ENCODE results near the gene FA2H. TPM values are rescaled to one million over a fixed set of nuclear protein-coding genes. Genes with fewer than 3 reads are reported as not detected.
A peak's percentile ranks its signal among the peaks of the same experiment; 100 is the strongest.

FA2H gene
- total RNA-seq, 8 experiments from 2014 or later, result 0.52 to 3.3 (median 0.92) TPM; not detected in 3

DNA sequence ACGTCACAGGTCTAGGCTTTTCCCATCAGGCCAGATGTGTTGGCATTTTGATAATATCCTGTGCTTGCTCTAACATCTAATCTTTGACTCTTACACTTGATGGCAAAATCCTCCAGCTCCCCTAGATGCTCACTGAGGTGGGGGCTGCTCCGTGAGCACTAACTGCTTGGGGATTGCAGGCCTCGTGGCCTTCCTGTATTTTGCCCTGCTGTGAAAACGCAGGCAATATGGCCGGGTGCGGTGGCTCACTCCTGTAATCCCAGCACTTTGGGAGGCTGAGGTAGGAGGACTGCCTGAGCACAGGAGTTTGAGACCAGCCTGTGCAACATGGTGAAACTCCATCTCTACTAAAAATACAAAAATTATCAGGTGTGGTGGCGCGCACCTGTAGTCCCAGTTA lies 64.2 kb downstream of the FA2H start:
- 86 to 100% (median 100%) methylated on average over 1 to 3 of the region's 8 CpGs; no CpG with 5 or more reads in 5 of the 10 experiments for WGBS, 10 experiments
- in situ Hi-C loops (cut with MboI; ENCODE audit: low pct_unique_long_range_greater_than_20kb in 2 of 9, low sequenced_read_pairs in 9 of 9, unreplicated experiment in 9 of 9), result loop anchor here in 7 of 9 experiments (10.0 to 25.0 kb wide), 3 partner anchors 144 to 402 kb away; partner anchors contain the start of gene LDHD (in 1 of the 7)
- ATAC-seq (replicated peaks in 6 of 8), result no peak

DNA sequence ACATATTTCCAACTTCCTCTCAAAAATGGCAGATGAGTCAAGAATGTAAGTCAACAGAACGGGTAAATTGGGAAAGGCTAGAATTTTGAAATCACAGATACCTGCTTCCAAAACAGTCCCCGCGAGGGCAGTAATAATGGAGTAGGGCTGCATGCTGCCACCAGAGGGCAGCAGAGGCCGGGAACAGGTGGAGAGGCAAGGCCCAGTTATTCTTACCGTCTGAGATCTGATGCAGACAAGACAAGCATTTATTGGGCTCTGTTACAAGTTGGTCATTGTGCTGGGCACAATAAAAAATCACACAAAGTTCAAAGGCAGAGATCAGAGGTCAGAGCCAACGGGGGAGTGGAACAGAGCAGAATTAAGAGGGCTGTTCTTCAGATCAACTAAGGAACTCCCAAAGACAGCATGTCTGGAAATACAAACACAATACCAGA lies 65.2 kb downstream of the FA2H start:
- H3K4me3 ChIP-seq, result no peak overlapping the region
- peak; percentile 92 to 99 (median 98) for ATAC-seq (replicated peaks in 6 of 8)
- H3K4me1 ChIP-seq (replicated peaks in 1 of 2), result no peaks in the 10 kb centered on the region
- in situ Hi-C loops (cut with MboI; ENCODE audit: low pct_unique_long_range_greater_than_20kb in 2 of 9, low sequenced_read_pairs in 9 of 9, unreplicated experiment in 9 of 9), result loop anchor here in 7 of 9 experiments (10.0 to 25.0 kb wide), 3 partner anchors 153 to 403 kb away; partner anchors contain the start of gene LDHD (in 1 of the 7)
- 0 to 6% (median 0%) methylated on average over 1 to 6 of the region's 6 CpGs; no CpG with 5 or more reads in 2 of the 10 experiments for WGBS, 10 experiments
- H3K27ac ChIP-seq, result no peak overlapping the region

More for the DNA sequence above, 64.2 kb downstream of the FA2H start:
- no peak overlapping the region for H3K4me3 ChIP-seq
- H3K4me1 ChIP-seq (replicated peaks in 1 of 2), result no peaks in the 10 kb centered on the region
- H3K27ac ChIP-seq, result no peak overlapping the region

GRCh38 chr16:74700438-74701225 lies 74.0 kb downstream of the FA2H start, which contains the start of gene MLKL:
TSS of gene MLKL (minus strand) at chr16:74700862. CDS start at chr16:74695757, 5,105 bp downstream.
- ATAC-seq (replicated peaks in 6 of 8), result peak; percentile 30 to 70 (median 48)
- WGBS, 10 experiments, result 3 to 100% (median 31%) methylated on average over 1 to 14 of the region's 35 CpGs; no CpG with 5 or more reads in 3 of the 10 experiments
- Histone ChIP-seq H3K4me1 (replicated peaks in 1 of 2) (peaks cover 0 to 2% of the 10 kb centered on the region in 2 donors), H3K4me3 (peak within 1 kb of the TSS in 2 of 5 donors; percentile 12 to 16), H3K27ac (no peak within 1 kb of the TSS)
- in situ Hi-C loops (cut with MboI; ENCODE audit: low pct_unique_long_range_greater_than_20kb in 2 of 9, low sequenced_read_pairs in 9 of 9, unreplicated experiment in 9 of 9), result loop anchor here in 7 of 9 experiments (10.0 to 25.0 kb wide), 3 partner anchors 162 to 412 kb away; partner anchors contain the start of gene LDHD (in 1 of the 7)

GRCh38 chr16:74700116-74700437 lies 74.5 kb downstream of the FA2H start:
- Histone ChIP-seq H3K4me3 (peak overlapping the region in 2 of 5 donors; percentile 12 to 16), H3K27ac (no peak overlapping the region), H3K4me1 (replicated peaks in 1 of 2) (peaks cover 0 to 2% of the 10 kb centered on the region in 2 donors)
- in situ Hi-C loops (cut with MboI; ENCODE audit: low pct_unique_long_range_greater_than_20kb in 2 of 9, low sequenced_read_pairs in 9 of 9, unreplicated experiment in 9 of 9), result loop anchor here in 7 of 9 experiments (10.0 to 25.0 kb wide), 3 partner anchors 162 to 412 kb away; partner anchors contain the start of gene LDHD (in 1 of the 7)
- 0 to 60% (median 3%) methylated on average over 1 to 11 of the region's 16 CpGs; no CpG with 5 or more reads in 3 of the 10 experiments for WGBS, 10 experiments
- peak in 3 of 8 experiments; percentile 8 to 27 (median 11) for ATAC-seq (replicated peaks in 6 of 8)

DNA sequence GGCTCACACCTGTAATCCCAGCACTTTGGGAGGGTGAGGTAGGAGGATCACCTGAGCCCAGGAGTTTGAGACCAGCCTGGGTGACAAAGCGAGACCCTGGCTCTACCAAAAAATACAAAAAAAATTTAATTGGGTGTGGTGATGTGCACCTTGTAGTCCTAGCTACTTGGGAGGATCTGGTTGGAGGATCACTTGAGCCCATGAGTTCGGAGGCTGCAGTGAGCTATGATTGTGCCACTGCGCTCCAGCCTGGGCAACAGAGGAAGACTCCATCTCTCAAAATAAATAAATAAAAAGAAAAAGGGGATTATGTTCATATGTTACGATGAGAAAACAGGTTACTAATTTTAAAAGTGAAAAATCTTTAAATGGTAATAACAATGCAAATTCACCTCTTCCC lies 75.0 kb downstream of the FA2H start:
- 39 to 100% (median 89%) methylated on average over 1 to 4 of the region's 4 CpGs for WGBS, 10 experiments
- no peak overlapping the region for H3K27ac ChIP-seq
- in situ Hi-C loops (cut with MboI; ENCODE audit: low pct_unique_long_range_greater_than_20kb in 2 of 9, low sequenced_read_pairs in 9 of 9, unreplicated experiment in 9 of 9), result loop anchor here in 7 of 9 experiments (10.0 to 25.0 kb wide), 3 partner anchors 163 to 413 kb away; partner anchors contain the start of gene LDHD (in 1 of the 7)
- ATAC-seq (replicated peaks in 6 of 8), result no peak
- H3K4me1 ChIP-seq (replicated peaks in 1 of 2), result peaks cover 0 to 2% of the 10 kb centered on the region in 2 donors
- no peak overlapping the region for H3K4me3 ChIP-seq

- Histone ChIP-seq H3K4me3 (no peak overlapping the region), H3K4me1 (replicated peaks in 1 of 2) (peaks cover 0 to 2% of the 10 kb centered on the region in 2 donors), H3K27ac (no peak overlapping the region)
- ATAC-seq (replicated peaks in 6 of 8), result no peak
- in situ Hi-C loops (cut with MboI; ENCODE audit: low pct_unique_long_range_greater_than_20kb in 2 of 9, low sequenced_read_pairs in 9 of 9, unreplicated experiment in 9 of 9), result no loop called here
- WGBS, 10 experiments, result 62 to 100% (median 77%) methylated on average over 1 to 4 of the region's 4 CpGs; no CpG with 5 or more reads in 2 of the 10 experiments
Observed at GRCh38 chr16:74698222-74698621, 76.4 kb downstream of the FA2H start.

GRCh38 chr16:74695450-74696422 lies 78.9 kb downstream of the FA2H start:
- in situ Hi-C loops (cut with MboI; ENCODE audit: low pct_unique_long_range_greater_than_20kb in 2 of 9, low sequenced_read_pairs in 9 of 9, unreplicated experiment in 9 of 9), result no loop called here
- H3K4me3 ChIP-seq, result peak overlapping the region; percentile 29 to 44 (median 35)
- WGBS, 10 experiments, result 16 to 60% (median 49%) methylated on average over 3 to 16 of the region's 19 CpGs
- peaks cover 0 to 2% of the 10 kb centered on the region in 2 donors for H3K4me1 ChIP-seq (replicated peaks in 1 of 2)
- peak; percentile 73 to 100 (median 99) for ATAC-seq (replicated peaks in 6 of 8)
- no peak overlapping the region for H3K27ac ChIP-seq

DNA sequence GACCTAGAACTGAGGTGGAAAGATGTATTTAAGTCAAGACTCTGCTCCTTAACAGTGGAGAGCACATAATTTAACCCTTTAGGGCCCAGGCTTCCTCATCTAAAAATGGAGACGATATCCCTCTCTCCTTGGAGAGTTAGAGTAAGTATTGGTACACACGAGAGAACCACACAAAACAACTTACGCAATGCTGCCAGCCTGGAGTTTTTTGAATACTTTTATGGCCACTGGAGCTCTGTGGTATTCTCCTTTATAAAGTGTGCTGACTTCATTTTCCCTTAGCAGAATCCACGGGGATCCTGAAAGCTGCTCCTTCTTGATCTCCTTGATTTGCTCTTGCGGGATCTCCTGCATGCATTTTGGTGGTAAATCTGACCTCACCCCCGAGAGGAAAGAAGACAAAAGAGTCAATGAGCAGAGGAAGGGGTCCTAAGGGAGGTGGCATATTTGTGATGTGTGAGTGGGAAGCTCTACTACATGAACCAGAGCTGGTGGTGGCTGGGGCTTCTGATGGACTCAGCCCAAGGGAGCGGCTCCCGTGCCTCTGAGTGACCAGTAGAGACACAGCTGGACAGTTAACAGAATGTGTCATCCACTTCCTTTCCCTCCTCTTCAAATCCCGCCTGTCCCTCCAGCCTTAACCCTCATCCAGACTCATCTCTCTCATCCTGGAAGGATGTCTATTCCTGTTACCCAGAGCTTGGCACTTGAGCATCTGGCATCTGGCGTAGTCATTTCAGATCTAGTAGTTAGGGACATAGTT lies 83.3 kb downstream of the FA2H start:
- Histone ChIP-seq H3K4me3 (no peak overlapping the region), H3K4me1 (replicated peaks in 1 of 2) (peaks cover 0 to 2% of the 10 kb centered on the region in 2 donors), H3K27ac (no peak overlapping the region)
- in situ Hi-C loops (cut with MboI; ENCODE audit: low pct_unique_long_range_greater_than_20kb in 2 of 9, low sequenced_read_pairs in 9 of 9, unreplicated experiment in 9 of 9), result no loop called here
- peak in 2 of 8 experiments; percentile 29 to 61 for ATAC-seq (replicated peaks in 6 of 8)
- WGBS, 10 experiments, result 37 to 86% (median 80%) methylated on average over 1 to 7 of the region's 10 CpGs

- H3K27ac ChIP-seq, result no peak overlapping the region
- no peaks in the 10 kb centered on the region for H3K4me1 ChIP-seq (replicated peaks in 1 of 2)
- no peak overlapping the region for H3K4me3 ChIP-seq
- WGBS, 10 experiments, result 50 to 96% (median 63%) methylated on average over 1 to 5 of the region's 11 CpGs; no CpG with 5 or more reads in 3 of the 10 experiments
- no peak for ATAC-seq (replicated peaks in 6 of 8)
- in situ Hi-C loops (cut with MboI; ENCODE audit: low pct_unique_long_range_greater_than_20kb in 2 of 9, low sequenced_read_pairs in 9 of 9, unreplicated experiment in 9 of 9), result no loop called here
Observed at GRCh38 chr16:74682556-74682955, 92.1 kb downstream of the FA2H start.

GRCh38 chr16:74680681-74681080 lies 93.9 kb downstream of the FA2H start:
- in situ Hi-C loops (cut with MboI; ENCODE audit: low pct_unique_long_range_greater_than_20kb in 2 of 9, low sequenced_read_pairs in 9 of 9, unreplicated experiment in 9 of 9), result no loop called here
- Histone ChIP-seq H3K4me3 (no peak overlapping the region), H3K27ac (no peak overlapping the region), H3K4me1 (replicated peaks in 1 of 2) (no peaks in the 10 kb centered on the region)
- no peak for ATAC-seq (replicated peaks in 6 of 8)
- 53 to 100% (median 88%) methylated on average over 1 to 6 of the region's 6 CpGs; no CpG with 5 or more reads in 1 of the 10 experiments for WGBS, 10 experiments

GRCh38 chr16:74679983-74680382 lies 94.6 kb downstream of the FA2H start:
- H3K27ac ChIP-seq, result no peak overlapping the region
- in situ Hi-C loops (cut with MboI; ENCODE audit: low pct_unique_long_range_greater_than_20kb in 2 of 9, low sequenced_read_pairs in 9 of 9, unreplicated experiment in 9 of 9), result no loop called here

DNA sequence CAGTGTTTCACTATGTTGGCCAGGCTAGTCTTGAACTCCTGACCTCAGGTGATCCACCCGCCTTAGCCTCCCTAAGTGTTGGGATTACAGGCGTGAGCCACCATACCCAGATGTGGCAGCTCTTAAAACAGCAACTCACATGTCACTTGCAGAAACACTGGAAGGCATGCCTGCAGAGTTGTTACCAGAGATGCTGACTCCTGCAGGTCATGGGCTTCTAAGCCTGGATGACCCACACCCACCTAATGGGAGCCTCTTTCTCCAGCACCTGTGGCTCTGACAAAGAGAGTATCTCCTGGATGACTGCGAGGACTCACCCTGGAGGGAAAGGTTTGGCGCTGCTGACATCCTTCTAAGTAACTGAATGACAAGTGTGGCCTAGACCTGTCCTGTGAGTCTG lies 96.8 kb downstream of the FA2H start:
- Histone ChIP-seq H3K27ac (no peak overlapping the region), H3K4me3 (no peak overlapping the region), H3K4me1 (replicated peaks in 1 of 2) (no peaks in the 10 kb centered on the region)
- WGBS, 10 experiments, result 70 to 100% (median 87%) methylated on average over 1 to 3 of the region's 4 CpGs; no CpG with 5 or more reads in 7 of the 10 experiments
- in situ Hi-C loops (cut with MboI; ENCODE audit: low pct_unique_long_range_greater_than_20kb in 2 of 9, low sequenced_read_pairs in 9 of 9, unreplicated experiment in 9 of 9), result no loop called here
- ATAC-seq (replicated peaks in 6 of 8), result no peak

More at GRCh38 chr16:74679983-74680382, 94.6 kb downstream of the FA2H start:
- Histone ChIP-seq H3K4me3 (no peak overlapping the region), H3K4me1 (replicated peaks in 1 of 2) (no peaks in the 10 kb centered on the region)
- 0 to 100% (median 20%) methylated on average over 1 to 2 of the region's 2 CpGs; no CpG with 5 or more reads in 3 of the 10 experiments for WGBS, 10 experiments
- no peak for ATAC-seq (replicated peaks in 6 of 8)

Measured in motor neuron (in vitro differentiated cells).